Right lobe of liver (tissue), 6 donors: ENCODE results near the gene LINC01488. TPM values are rescaled to one million over a fixed set of nuclear protein-coding genes. Genes with fewer than 3 reads are reported as not detected.
A peak's percentile ranks its signal among the peaks of the same experiment; 100 is the strongest.

Experiments
- ATAC-seq, 4 donors: fragments of 200-7000 bp; cut with Tn5 transposase; one replicate each; pipeline ENCODE4 v1.9.1; 2020; ENCODE audit warnings: mild to moderate bottlenecking in 4 of 4, moderate library complexity in 4 of 4
- DNase-seq, 3 donors: peaks; one replicate each; pipeline ENCODE4 v3.0.0-alpha.2; 2020
- H3K27ac ChIP-seq, 3 donors: fragments of 200-600 bp; one replicate each; pipeline ENCODE4 v1.8.0; 2022
- H3K27me3 ChIP-seq, 2 donors: fragments of 200-600 bp; one replicate each; pipeline ENCODE4 v1.8.0; 2022
- H3K36me3 ChIP-seq, 4 donors: fragments of 200-600 bp; sonication (generic) in 1 of 4; one replicate each; pipeline versions ENCODE4 v1.5.1 to v1.8.0; 2017 to 2022; ENCODE audit warnings: control low read depth in 1 of 4
- H3K4me1 ChIP-seq, 4 donors: fragments of 200-600 bp; sonication (generic) in 1 of 4; one replicate each; pipeline versions ENCODE4 v1.5.1 to v1.8.0; 2017 to 2022; ENCODE audit warnings: control low read depth in 1 of 4
- H3K4me3 ChIP-seq, 3 donors: fragments of 200-600 bp; one replicate each; pipeline ENCODE4 v1.8.0; 2022
- H3K9me3 ChIP-seq, 4 donors: fragments of 200-600 bp; sonication (generic) in 1 of 4; one replicate each; pipeline versions ENCODE4 v1.5.1 to v1.8.0; 2017 to 2022; ENCODE audit warnings: control low read depth in 1 of 4
- POLR2A ChIP-seq: fragments of 450-650 bp; IDR thresholded peaks from one replicate; pipeline ENCODE4 v1.6.1; 2017; ENCODE audit warnings: antibody characterized with exemption, mild to moderate bottlenecking
- WGBS: methylation state at CpG from one replicate; pipeline ENCODE4 v1.1.6; 2018; ENCODE audit warnings: low coverage, low lambda C conversion rate; ENCODE audit not compliant: insufficient coverage; ENCODE audit errors: missing lambda C conversion rate; 5-methylcytosine and 5-hydroxymethylcytosine counted together
- intact Hi-C, 2 donors: fragments of 100-400 bp; cut with DNase I; formaldehyde crosslinking; loops; one replicate each; pipeline versions ENCODE4 v1.11.2 to v1.14.1; 2022
- total RNA-seq, 6 experiments: library from RNA; depleted of rRNA in 2 of 6; stranded (reverse); fragments of >200 nt in 2 of 6; fragmentation: NEBNext Ultra II Directional in 3 of 6; extraction: Animal tissue kit (Norgen Biotek cat#: 25700) in 3 of 6; gene quantifications; one replicate each; pipeline versions ENCODE4 v1.1.0 to v1.2.4, GENCODE V29; 2016 to 2023
- TF ChIP-seq, protein P1 (sequence below), 4 donors: fragments of 200-600 bp in 3 of 4; fragments of 450-650 bp in 1 of 4; IDR thresholded peaks; one replicate each; pipeline versions ENCODE4 v1.5.1 to v1.8.0; 2016 to 2022; ENCODE audit warnings: antibody characterized with exemption in 4 of 4, mild to moderate bottlenecking in 2 of 4
- donor health status: DM: no; HTN: yes; CAD: no.
- donor health status: DM: no; HTN: no; CAD: no.
- donor health status: DM: no; HTN: no; CAD: no.
- donor health status: DM: no; HTN: yes; CAD: no.
- donor health status: DM: no; HTN: yes; CAD: no.

The LINC01488 gene
- total RNA-seq, 6 experiments from 2014 or later: 0.63 to 22.9 (median 1.1) TPM; not detected in 1

DNA sequence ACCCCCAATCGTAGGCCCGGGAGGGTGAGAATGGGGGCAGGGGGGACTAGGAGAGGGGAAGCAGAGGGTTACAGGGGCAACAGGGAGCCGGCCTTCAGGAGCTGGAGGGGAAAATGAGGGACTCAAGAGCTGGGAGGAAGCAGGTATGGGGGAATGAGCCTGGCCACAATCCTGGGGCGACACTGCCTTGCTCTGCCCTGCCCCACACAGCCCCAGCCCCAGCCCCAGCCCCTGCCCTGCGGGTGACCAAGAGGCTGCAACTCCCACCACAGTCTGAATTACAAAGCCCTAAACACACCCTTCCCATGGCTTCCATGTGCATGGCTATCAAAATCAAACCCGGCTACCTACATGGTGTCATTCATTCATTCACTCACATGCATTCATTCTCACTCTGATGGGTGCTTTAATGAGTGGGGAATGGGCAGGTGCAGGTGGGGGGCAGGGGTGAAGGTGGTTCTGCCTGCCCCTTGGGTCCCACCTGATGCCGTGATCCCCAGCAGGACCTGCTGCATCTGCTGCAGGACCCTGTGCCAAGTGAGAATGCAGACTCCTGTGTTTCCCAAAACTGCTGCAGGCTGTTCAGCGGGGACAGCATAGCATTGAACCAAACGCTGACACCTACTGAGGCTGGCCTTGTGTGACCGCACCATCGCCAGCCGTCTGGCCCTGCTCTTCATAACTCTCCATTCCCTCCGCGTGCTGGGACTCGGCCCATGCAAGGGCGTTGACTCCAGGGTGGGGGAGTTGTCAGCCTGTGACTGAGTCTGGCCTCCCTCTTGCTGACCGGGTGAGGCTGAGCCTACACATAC, 9.5 kb upstream of the LINC01488 start:
- ATAC-seq: no peak
- intact Hi-C loops: loop anchor here in 1 of 2 donors (10.0 kb wide), 1 partner anchor 153 kb away; no protein-coding TSS in a partner anchor
- TF ChIP-seq, protein P1, sequence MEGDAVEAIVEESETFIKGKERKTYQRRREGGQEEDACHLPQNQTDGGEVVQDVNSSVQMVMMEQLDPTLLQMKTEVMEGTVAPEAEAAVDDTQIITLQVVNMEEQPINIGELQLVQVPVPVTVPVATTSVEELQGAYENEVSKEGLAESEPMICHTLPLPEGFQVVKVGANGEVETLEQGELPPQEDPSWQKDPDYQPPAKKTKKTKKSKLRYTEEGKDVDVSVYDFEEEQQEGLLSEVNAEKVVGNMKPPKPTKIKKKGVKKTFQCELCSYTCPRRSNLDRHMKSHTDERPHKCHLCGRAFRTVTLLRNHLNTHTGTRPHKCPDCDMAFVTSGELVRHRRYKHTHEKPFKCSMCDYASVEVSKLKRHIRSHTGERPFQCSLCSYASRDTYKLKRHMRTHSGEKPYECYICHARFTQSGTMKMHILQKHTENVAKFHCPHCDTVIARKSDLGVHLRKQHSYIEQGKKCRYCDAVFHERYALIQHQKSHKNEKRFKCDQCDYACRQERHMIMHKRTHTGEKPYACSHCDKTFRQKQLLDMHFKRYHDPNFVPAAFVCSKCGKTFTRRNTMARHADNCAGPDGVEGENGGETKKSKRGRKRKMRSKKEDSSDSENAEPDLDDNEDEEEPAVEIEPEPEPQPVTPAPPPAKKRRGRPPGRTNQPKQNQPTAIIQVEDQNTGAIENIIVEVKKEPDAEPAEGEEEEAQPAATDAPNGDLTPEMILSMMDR (IDR thresholded peaks at IDR 0.05): no peak
- no peak for TF ChIP-seq POLR2A
- DNase-seq: peak in 2 of 3 donors; percentile 15 to 54
- peaks cover 0 to 29% (median 8%) of the 10 kb centered on the region in 4 donors for H3K4me1 ChIP-seq
- H3K9me3 ChIP-seq: no peaks in the 10 kb centered on the region
- H3K4me3 ChIP-seq: no peak overlapping the region
- WGBS: 40% methylated on average over 10 of the region's 17 CpGs
- H3K27ac ChIP-seq: no peak overlapping the region
- H3K27me3 ChIP-seq: no peaks in the 10 kb centered on the region
- H3K36me3 ChIP-seq: no peaks in the 10 kb centered on the region

DNA sequence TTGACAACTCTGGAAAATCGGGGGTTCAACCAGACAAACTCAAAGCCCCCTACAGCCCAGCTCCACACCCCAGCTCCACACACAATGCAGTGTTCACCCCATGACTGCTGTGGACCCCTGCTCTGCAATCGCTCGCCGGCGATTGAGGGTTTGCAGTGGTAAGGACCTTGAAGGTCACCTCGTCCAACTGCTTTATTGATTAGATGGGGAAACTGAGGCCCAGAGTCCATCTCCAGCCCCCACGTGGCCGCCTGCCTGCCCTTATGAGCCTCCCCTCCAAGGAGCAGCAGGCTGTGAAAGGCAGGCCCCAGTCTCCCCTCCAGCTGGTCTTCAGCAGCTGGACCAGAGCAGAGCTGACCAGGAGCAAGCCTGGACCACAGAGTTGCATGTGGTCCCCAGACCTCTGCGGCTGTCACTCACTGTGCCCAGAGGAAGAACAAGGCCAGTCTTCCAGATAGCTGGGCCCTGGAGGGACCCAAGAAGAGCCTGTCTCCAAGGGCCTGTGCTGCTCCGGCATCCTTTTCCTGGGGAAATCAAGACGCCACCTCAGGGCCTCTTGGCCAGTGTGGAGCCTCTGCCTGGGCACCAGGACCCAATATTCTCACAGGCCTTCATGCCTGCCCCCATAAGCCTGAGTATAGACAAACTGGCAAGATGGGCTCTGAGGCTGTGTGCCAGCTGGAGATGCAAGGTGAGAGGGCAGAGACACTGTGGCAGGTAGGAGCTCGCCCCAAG, 8.8 kb upstream of the LINC01488 start:
- H3K27ac ChIP-seq: no peak overlapping the region
- WGBS: 100% methylated on average over 1 of the region's 12 CpGs
- intact Hi-C loops: loop anchor here in 1 of 2 donors (10.0 kb wide), 1 partner anchor 152 kb away; no protein-coding TSS in a partner anchor
- TF ChIP-seq, protein P1 (IDR thresholded peaks at IDR 0.05): no peak
- no peak for TF ChIP-seq POLR2A
- no peaks in the 10 kb centered on the region for H3K36me3 ChIP-seq
- no peak overlapping the region for H3K4me3 ChIP-seq
- H3K9me3 ChIP-seq: no peaks in the 10 kb centered on the region
- H3K27me3 ChIP-seq: no peaks in the 10 kb centered on the region
- ATAC-seq: no peak
- peaks cover 0 to 29% (median 8%) of the 10 kb centered on the region in 4 donors for H3K4me1 ChIP-seq
- peak in 1 of 3 donors; percentile 36 for DNase-seq

DNA sequence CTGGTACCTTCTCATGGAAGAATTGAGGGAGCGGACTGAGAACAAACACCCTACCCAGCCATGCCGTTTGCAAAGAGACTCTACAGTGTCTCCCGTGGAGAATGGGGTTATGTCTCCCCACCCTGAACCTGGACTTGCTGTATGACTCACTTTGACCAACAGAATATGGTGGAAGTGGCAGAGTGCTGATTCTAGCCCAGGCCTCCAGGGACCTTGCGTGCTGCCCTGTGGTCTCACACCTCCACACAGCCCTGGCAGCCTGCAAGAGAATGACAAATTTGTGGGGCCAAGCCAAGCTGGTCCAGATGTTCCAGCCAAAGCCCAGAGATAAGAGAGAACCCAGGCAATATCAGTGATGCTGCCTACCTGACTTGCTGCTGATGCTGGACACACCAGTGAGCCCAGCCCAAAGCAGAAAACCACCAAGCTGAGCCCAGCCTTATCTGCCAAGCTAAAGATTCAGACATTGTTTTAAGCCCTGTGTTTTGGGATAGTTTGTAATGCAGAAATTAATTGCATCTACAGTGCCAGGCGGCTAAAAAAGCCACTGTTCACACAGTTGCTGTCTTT, 8.1 kb upstream of the LINC01488 start:
- DNase-seq (no peak), ATAC-seq (no peak)

DNA sequence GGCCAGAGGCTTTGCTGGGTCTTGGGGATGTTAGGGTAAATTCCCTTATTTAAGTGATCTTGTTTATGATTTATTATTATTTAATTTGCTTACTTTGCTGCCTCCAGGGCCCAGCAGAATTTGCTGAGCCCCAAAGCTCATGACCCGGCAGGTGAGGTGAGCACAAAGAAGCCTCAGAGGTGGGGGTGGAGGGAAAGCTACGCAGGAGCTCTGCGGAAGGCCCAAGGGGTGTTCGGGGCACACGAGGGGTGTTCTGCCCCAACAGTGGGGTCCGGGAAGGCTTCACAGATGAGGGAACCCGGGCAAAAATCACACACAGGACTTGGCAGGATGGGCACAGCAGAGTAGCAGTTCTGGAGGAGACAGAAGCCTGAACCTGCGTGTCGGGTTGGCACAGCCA, 6.7 kb upstream of the LINC01488 start:
- 95% methylated on average over 9 of the region's 9 CpGs for WGBS
- intact Hi-C loops: loop anchor here in 1 of 2 donors (10.0 kb wide), 1 partner anchor 150 kb away; no protein-coding TSS in a partner anchor
- no peaks in the 10 kb centered on the region for H3K9me3 ChIP-seq
- H3K27me3 ChIP-seq: no peaks in the 10 kb centered on the region
- H3K4me3 ChIP-seq: no peak overlapping the region
- TF ChIP-seq POLR2A: no peak
- TF ChIP-seq, protein P1 (IDR thresholded peaks at IDR 0.05): no peak
- no peak for ATAC-seq
- H3K36me3 ChIP-seq: no peaks in the 10 kb centered on the region
- peaks cover 0 to 13% (median 5%) of the 10 kb centered on the region in 4 donors for H3K4me1 ChIP-seq
- H3K27ac ChIP-seq: no peak overlapping the region
- DNase-seq: peak in 1 of 3 donors; percentile 27

More for the DNA sequence above, 8.1 kb upstream of the LINC01488 start:
- no peak for TF ChIP-seq POLR2A
- TF ChIP-seq, protein P1 (IDR thresholded peaks at IDR 0.05): no peak
- Histone ChIP-seq H3K4me1 (peaks cover 0 to 24% (median 8%) of the 10 kb centered on the region in 4 donors), H3K4me3 (no peak overlapping the region), H3K27ac (no peak overlapping the region), H3K9me3 (no peaks in the 10 kb centered on the region), H3K27me3 (no peaks in the 10 kb centered on the region), H3K36me3 (no peaks in the 10 kb centered on the region)
- intact Hi-C loops: loop anchor here in 1 of 2 donors (10.0 kb wide), 1 partner anchor 151 kb away; no protein-coding TSS in a partner anchor
- 100% methylated on average over 1 of the region's 5 CpGs for WGBS
